Keratinocyte (primary cell): ENCODE data around the gene PTPRT. TPM values are rescaled to one million over a fixed set of nuclear protein-coding genes. Genes with fewer than 3 reads are reported as not detected.

ENCODE experiments used
- DNase-seq: peaks from one replicate; pipeline ENCODE4 v3.0.0-alpha.2; 2011; ENCODE audit warnings: low read depth, missing footprints, low spot score
- FAIRE-seq: peaks from 2 replicates; lab custom pipeline; 2011; peaks lifted over from hg19 to GRCh38; lab: Jason Lieb, UNC
- H2AFZ ChIP-seq: 2 replicates; pipeline ENCODE4 v1.6.0; 2012; ENCODE audit warnings: low read length, control low read depth, inconsistent platforms; ENCODE audit not compliant: control insufficient read depth
- H3K27ac ChIP-seq: 2 replicates; pipeline ENCODE4 v1.5.1; 2011; ENCODE audit warnings: low read length; ENCODE audit not compliant: control insufficient read depth, insufficient read depth
- H3K27me3 ChIP-seq: 3 replicates; pipeline ENCODE4 v1.6.0; 2011; ENCODE audit warnings: low read length; ENCODE audit not compliant: control insufficient read depth, insufficient read depth; ENCODE audit errors: extremely low read depth
- H3K36me3 ChIP-seq, 2 experiments: 2 replicates in 1 of 2; 3 replicates in 1 of 2; pipeline ENCODE4 v1.5.1; 2011; ENCODE audit warnings: low read length in 2 of 2, mild to moderate bottlenecking in 1 of 2; ENCODE audit not compliant: control insufficient read depth in 2 of 2, insufficient read depth in 2 of 2; ENCODE audit errors: extremely low read depth in 1 of 2
- H3K4me1 ChIP-seq: 3 replicates; pipeline ENCODE4 v1.5.1; 2011; ENCODE audit warnings: low read length; ENCODE audit not compliant: control insufficient read depth, insufficient read depth; ENCODE audit errors: extremely low read depth
- H3K4me2 ChIP-seq: 3 replicates; pipeline ENCODE4 v1.6.0; 2011; ENCODE audit warnings: low read depth, low read length; ENCODE audit not compliant: control insufficient read depth, insufficient read depth; ENCODE audit errors: extremely low read depth
- H3K4me3 ChIP-seq, 3 experiments: fragments of 200-600 bp in 1 of 3; sonication (generic) in 1 of 3; 2 replicates in 2 of 3; 3 replicates in 1 of 3; pipeline ENCODE4 v1.5.1; 2011 to 2016; ENCODE audit warnings: low read length in 3 of 3, mild to moderate bottlenecking in 3 of 3, control low read depth in 2 of 3, inconsistent platforms in 1 of 3, low read depth in 1 of 3, mixed read lengths in 1 of 3, mixed run types in 1 of 3, moderate library complexity in 1 of 3; ENCODE audit not compliant: control insufficient read depth in 2 of 3, insufficient read depth in 2 of 3; ENCODE audit errors: extremely low read depth in 1 of 3
- H3K79me2 ChIP-seq: 2 replicates; pipeline ENCODE4 v1.6.0; 2012; ENCODE audit warnings: low read length; ENCODE audit not compliant: control insufficient read depth, insufficient read depth
- H3K9ac ChIP-seq: 3 replicates; pipeline ENCODE4 v1.6.0; 2011; ENCODE audit warnings: low read length; ENCODE audit not compliant: control insufficient read depth, insufficient read depth; ENCODE audit errors: extremely low read depth
- H3K9me1 ChIP-seq: 3 replicates; pipeline ENCODE4 v1.6.0; 2011; ENCODE audit warnings: low read length; ENCODE audit not compliant: control insufficient read depth, insufficient read depth; ENCODE audit errors: extremely low read depth
- H3K9me3 ChIP-seq: 2 replicates; pipeline ENCODE4 v1.5.1; 2012; ENCODE audit warnings: low read depth, low read length; ENCODE audit not compliant: control insufficient read depth
- H4K20me1 ChIP-seq: 3 replicates; pipeline ENCODE4 v1.6.0; 2011; ENCODE audit warnings: low read length; ENCODE audit not compliant: control insufficient read depth, insufficient read depth; ENCODE audit errors: extremely low read depth
- EZH2 ChIP-seq: IDR thresholded peaks from one replicate; pipeline ENCODE4 v1.6.1; 2012; ENCODE audit warnings: inconsistent platforms, mild to moderate bottlenecking, low read length, moderate library complexity
- dilution Hi-C: fragments of 300-500 bp; cut with MboI; formaldehyde crosslinking; loops from one replicate; pipeline ENCODE4 v1.7.0; 2020; ENCODE audit warnings: low sequenced_read_pairs; ENCODE audit not compliant: extremely low pct_ligation_motif_present
- polyA plus RNA-seq, 5 experiments: library from polyadenylated mRNA; depleted of rRNA in 3 of 5; stranded (reverse) in 3 of 5; stranded (forward) in 1 of 5; unstranded in 1 of 5; fragments of >200 nt; gene quantifications; 1 replicate in 1 of 5; 2 replicates in 3 of 5; 3 replicates in 1 of 5; pipeline versions ENCODE4 v1.2.1 to v1.2.3, GENCODE V29; 2011 to 2012; ENCODE audit warnings: missing spikeins in 2 of 5, low read depth in 1 of 5, low replicate concordance in 1 of 5
- TF ChIP-seq, protein P1 (sequence below), 3 experiments: IDR thresholded peaks in 1 of 3; conservative IDR thresholded peaks in 1 of 3; optimal IDR thresholded peaks in 1 of 3; 2 replicates in 2 of 3; 3 replicates in 1 of 3; pipeline versions ENCODE3 to v1.5.1; 2011; ENCODE audit warnings: low read length in 3 of 3, mild to moderate bottlenecking in 3 of 3, moderate library complexity in 2 of 3, control low read depth in 1 of 3, inconsistent platforms in 1 of 3; ENCODE audit not compliant: insufficient read depth in 2 of 3; ENCODE audit errors: extremely low read depth in 1 of 3

PTPRT gene
- polyA plus RNA-seq, 1 donor (not counting 4 experiments of a cell fraction or from before 2014, with no cell fraction given), result not detected

DNA sequence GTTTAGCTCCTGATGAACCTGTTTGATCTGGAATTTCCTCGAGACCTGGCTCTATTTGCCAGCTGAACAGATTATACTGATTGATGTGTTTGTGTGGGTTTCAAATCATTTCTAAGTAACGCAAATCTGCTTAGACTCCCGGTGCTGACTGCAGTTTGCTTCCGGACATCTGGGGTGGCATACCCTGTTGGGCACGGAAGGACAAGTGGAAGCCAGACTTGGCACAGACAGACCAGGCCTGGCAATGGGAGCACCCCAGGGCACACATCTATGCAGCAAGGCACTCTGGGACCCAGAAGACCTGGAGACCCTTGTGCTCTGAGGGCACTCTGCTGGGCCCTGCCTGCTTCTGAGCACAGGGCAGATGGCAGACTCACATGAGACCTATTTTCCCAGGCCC is 1137.8 kb downstream of the PTPRT start:
- Histone ChIP-seq H3K27ac (no peak overlapping the region), H3K4me2 (no peak overlapping the region), H2AFZ (no peak overlapping the region), H4K20me1 (no peaks in the 10 kb centered on the region), H3K36me3 (no peaks in the 10 kb centered on the region), H3K9me3 (peaks cover 3% of the 10 kb centered on the region), H3K9me1 (no peaks in the 10 kb centered on the region), H3K27me3 (no peaks in the 10 kb centered on the region), H3K79me2 (no peaks in the 10 kb centered on the region), H3K9ac (no peak overlapping the region), H3K4me3 (no peak overlapping the region), H3K4me1 (no peaks in the 10 kb centered on the region)
- no peak for DNase-seq
- dilution Hi-C loops, result no loop called here
- no peak for FAIRE-seq
- no peak for TF ChIP-seq EZH2
- TF ChIP-seq, protein P1, sequence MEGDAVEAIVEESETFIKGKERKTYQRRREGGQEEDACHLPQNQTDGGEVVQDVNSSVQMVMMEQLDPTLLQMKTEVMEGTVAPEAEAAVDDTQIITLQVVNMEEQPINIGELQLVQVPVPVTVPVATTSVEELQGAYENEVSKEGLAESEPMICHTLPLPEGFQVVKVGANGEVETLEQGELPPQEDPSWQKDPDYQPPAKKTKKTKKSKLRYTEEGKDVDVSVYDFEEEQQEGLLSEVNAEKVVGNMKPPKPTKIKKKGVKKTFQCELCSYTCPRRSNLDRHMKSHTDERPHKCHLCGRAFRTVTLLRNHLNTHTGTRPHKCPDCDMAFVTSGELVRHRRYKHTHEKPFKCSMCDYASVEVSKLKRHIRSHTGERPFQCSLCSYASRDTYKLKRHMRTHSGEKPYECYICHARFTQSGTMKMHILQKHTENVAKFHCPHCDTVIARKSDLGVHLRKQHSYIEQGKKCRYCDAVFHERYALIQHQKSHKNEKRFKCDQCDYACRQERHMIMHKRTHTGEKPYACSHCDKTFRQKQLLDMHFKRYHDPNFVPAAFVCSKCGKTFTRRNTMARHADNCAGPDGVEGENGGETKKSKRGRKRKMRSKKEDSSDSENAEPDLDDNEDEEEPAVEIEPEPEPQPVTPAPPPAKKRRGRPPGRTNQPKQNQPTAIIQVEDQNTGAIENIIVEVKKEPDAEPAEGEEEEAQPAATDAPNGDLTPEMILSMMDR (optimal IDR thresholded peaks at IDR 0.05 in 1 of 3, IDR thresholded peaks at IDR 0.05 in 1 of 3, conservative IDR thresholded peaks at IDR 0.05 in 1 of 3; ENCODE audit: extremely low read depth in 1 of 3, insufficient read depth in 2 of 3, low read length in 3 of 3), result no peak

DNA sequence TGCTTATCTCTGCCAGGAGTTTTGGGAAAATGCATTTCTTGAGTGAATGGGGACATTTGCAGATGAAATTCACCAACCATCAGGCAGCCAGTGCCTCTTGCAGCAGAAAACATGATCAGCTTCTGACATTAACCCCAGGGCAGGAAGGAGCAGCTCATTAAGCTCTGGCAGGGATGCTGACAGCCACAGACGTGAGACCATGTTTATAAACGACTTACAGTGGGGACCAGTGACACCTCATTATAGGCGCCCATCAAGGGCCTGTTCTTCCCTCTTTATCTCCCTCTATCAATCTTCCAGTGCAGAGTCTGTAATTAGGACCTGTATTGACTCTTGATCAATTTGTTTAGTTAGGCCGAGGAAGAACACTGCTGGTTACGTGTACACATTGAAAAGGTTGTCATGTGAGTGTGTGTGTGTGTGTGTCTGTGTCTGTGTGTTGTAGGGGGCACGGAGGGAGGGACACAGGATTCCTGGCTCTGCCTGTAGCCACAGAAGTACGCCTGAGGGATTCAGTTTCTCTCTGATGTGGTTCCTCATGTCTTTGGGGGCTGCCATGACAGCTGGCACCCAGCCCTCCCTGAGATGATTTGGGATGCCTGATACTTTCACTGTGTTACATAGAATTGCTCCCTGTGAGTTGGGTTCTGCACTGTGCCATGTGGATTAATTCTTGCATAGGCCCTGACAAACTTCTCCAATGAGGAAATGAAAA is 1143.2 kb downstream of the PTPRT start:
- no peaks in the 10 kb centered on the region for H3K9me3 ChIP-seq
- H2AFZ ChIP-seq, result no peak overlapping the region
- no peaks in the 10 kb centered on the region for H3K27me3 ChIP-seq
- H3K4me2 ChIP-seq, result no peak overlapping the region
- DNase-seq (no peak), FAIRE-seq (no peak)
- no peak overlapping the region for H3K27ac ChIP-seq
- no peaks in the 10 kb centered on the region for H4K20me1 ChIP-seq
- H3K4me3 ChIP-seq, result no peak overlapping the region
- TF ChIP-seq EZH2, result no peak
- TF ChIP-seq, protein P1 (optimal IDR thresholded peaks at IDR 0.05 in 1 of 3, IDR thresholded peaks at IDR 0.05 in 1 of 3, conservative IDR thresholded peaks at IDR 0.05 in 1 of 3; ENCODE audit: extremely low read depth in 1 of 3, insufficient read depth in 2 of 3, low read length in 3 of 3), result no peak
- H3K4me1 ChIP-seq, result no peaks in the 10 kb centered on the region
- no peaks in the 10 kb centered on the region for H3K9me1 ChIP-seq
- dilution Hi-C loops, result no loop called here
- H3K79me2 ChIP-seq, result no peaks in the 10 kb centered on the region
- no peaks in the 10 kb centered on the region for H3K36me3 ChIP-seq
- no peak overlapping the region for H3K9ac ChIP-seq
